Measurements from ENCODE around the gene HMSD. TPM values are rescaled to one million over a fixed set of nuclear protein-coding genes. Genes with fewer than 3 reads are reported as not detected.

Gene HMSD
- total and polyA plus RNA-seq, 2 of the 13 experiments (the other 11 are each of a cell fraction or from before 2014, with no cell fraction given): not detected

DNA sequence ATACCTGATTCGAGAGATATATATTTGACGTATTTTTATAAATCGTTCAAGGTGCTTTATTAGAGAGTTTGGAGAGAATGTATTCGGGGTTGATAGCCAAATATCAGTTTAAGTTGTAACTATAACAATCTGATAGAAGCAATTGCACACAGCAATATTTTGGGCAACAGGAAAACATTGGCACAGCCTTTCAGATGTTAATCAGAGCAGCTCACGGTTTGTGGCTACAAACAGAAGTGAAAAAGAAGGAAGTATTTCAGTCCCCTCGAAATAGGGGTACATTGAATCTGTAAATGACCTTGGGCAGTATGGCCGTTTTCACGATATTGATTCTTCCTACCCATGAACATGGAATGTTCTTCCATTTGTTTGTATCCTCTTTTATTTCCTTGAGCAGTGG is 20.8 kb upstream of the HMSD start:
- 1% methylated on average over 8 of the region's 8 CpGs for WGBS (ENCODE audit: low lambda C conversion rate)
- Histone ChIP-seq H4K20me1 (ENCODE audit: insufficient read depth, low read length) (no peaks in the 10 kb centered on the region), H3K27me3 (ENCODE audit: control insufficient read depth in 1 of 2, insufficient read depth in 2 of 2, low read length in 2 of 2) (no peaks in the 10 kb centered on the region), H2AFZ (ENCODE audit: low read length) (no peak overlapping the region), H3K4me2 (ENCODE audit: low read depth, low read length) (no peak overlapping the region), H3K4me3 (replicated peaks in 1 of 3; ENCODE audit: insufficient read depth in 1 of 3, low read depth in 2 of 3, low read length in 3 of 3) (no peak overlapping the region), H3K4me1 (ENCODE audit: insufficient read depth, low read length) (no peaks in the 10 kb centered on the region), H3K9me3 (ENCODE audit: low read length) (no peaks in the 10 kb centered on the region), H3K27ac (ENCODE audit: extremely low read length, insufficient read depth, low read length) (no peak overlapping the region), H3K36me3 (replicated peaks in 1 of 2; ENCODE audit: control insufficient read depth in 1 of 2, insufficient read depth in 2 of 2, low read length in 2 of 2) (no peaks in the 10 kb centered on the region), H3K79me2 (ENCODE audit: insufficient read depth, low read length) (no peaks in the 10 kb centered on the region), H3K9ac (ENCODE audit: insufficient read depth, low read depth, low read length) (no peak overlapping the region)
- no TSS peak for BruUV-seq (replicated peaks)
- FAIRE-seq (no peak), DNase-seq (ENCODE audit: low spot score) (no peak), ATAC-seq (no peak)
- in situ Hi-C loops (cut with HindIII; ENCODE audit: extremely low pct_ligation_motif_present, low pct_unique_long_range_greater_than_20kb) (no loop called here), intact Hi-C loops (cut with micrococcal nuclease; ENCODE audit: unreplicated experiment) (no loop called here)
- CTCF ChIA-PET (ENCODE audit: low intra/inter-chr PET ratio, low total read pairs): no interaction called here
- POLR2A ChIA-PET: no interaction called here
- TF ChIP-seq PHB2 (IDR thresholded peaks at IDR 0.05; ENCODE audit: partially characterized antibody) (no peak), ELF3 (CRISPR knock-in tag; IDR thresholded peaks at IDR 0.05) (no peak), RFXAP (CRISPR knock-in tag; IDR thresholded peaks at IDR 0.05; ENCODE audit: borderline replicate concordance) (no peak), LCORL (IDR thresholded peaks at IDR 0.05) (no peak), LCORL (CRISPR knock-in tag; IDR thresholded peaks at IDR 0.05) (no peak), XBP1 (CRISPR knock-in tag; IDR thresholded peaks at IDR 0.05) (no peak), SIX1 (CRISPR knock-in tag; IDR thresholded peaks at IDR 0.05; ENCODE audit: borderline replicate concordance) (no peak), ZSCAN9 (CRISPR knock-in tag; IDR thresholded peaks at IDR 0.05; ENCODE audit: borderline replicate concordance) (no peak), ZNF776 (CRISPR knock-in tag; IDR thresholded peaks at IDR 0.05) (no peak), ZNF20 (CRISPR knock-in tag; IDR thresholded peaks at IDR 0.05) (no peak)
- TF ChIP-seq, protein P1, sequence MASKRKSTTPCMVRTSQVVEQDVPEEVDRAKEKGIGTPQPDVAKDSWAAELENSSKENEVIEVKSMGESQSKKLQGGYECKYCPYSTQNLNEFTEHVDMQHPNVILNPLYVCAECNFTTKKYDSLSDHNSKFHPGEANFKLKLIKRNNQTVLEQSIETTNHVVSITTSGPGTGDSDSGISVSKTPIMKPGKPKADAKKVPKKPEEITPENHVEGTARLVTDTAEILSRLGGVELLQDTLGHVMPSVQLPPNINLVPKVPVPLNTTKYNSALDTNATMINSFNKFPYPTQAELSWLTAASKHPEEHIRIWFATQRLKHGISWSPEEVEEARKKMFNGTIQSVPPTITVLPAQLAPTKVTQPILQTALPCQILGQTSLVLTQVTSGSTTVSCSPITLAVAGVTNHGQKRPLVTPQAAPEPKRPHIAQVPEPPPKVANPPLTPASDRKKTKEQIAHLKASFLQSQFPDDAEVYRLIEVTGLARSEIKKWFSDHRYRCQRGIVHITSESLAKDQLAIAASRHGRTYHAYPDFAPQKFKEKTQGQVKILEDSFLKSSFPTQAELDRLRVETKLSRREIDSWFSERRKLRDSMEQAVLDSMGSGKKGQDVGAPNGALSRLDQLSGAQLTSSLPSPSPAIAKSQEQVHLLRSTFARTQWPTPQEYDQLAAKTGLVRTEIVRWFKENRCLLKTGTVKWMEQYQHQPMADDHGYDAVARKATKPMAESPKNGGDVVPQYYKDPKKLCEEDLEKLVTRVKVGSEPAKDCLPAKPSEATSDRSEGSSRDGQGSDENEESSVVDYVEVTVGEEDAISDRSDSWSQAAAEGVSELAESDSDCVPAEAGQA (IDR thresholded peaks at IDR 0.05; ENCODE audit: low read depth): no peak
- TF ChIP-seq, protein P1 (CRISPR knock-in tag; IDR thresholded peaks at IDR 0.05; ENCODE audit: borderline replicate concordance): no peak
- TF ChIP-seq, protein P2, sequence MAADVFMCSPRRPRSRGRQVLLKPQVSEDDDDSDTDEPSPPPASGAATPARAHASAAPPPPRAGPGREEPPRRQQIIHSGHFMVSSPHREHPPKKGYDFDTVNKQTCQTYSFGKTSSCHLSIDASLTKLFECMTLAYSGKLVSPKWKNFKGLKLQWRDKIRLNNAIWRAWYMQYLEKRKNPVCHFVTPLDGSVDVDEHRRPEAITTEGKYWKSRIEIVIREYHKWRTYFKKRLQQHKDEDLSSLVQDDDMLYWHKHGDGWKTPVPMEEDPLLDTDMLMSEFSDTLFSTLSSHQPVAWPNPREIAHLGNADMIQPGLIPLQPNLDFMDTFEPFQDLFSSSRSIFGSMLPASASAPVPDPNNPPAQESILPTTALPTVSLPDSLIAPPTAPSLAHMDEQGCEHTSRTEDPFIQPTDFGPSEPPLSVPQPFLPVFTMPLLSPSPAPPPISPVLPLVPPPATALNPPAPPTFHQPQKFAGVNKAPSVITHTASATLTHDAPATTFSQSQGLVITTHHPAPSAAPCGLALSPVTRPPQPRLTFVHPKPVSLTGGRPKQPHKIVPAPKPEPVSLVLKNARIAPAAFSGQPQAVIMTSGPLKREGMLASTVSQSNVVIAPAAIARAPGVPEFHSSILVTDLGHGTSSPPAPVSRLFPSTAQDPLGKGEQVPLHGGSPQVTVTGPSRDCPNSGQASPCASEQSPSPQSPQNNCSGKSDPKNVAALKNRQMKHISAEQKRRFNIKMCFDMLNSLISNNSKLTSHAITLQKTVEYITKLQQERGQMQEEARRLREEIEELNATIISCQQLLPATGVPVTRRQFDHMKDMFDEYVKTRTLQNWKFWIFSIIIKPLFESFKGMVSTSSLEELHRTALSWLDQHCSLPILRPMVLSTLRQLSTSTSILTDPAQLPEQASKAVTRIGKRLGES (CRISPR knock-in tag; IDR thresholded peaks at IDR 0.05; ENCODE audit: borderline replicate concordance): no peak
- TF ChIP-seq, protein P3, sequence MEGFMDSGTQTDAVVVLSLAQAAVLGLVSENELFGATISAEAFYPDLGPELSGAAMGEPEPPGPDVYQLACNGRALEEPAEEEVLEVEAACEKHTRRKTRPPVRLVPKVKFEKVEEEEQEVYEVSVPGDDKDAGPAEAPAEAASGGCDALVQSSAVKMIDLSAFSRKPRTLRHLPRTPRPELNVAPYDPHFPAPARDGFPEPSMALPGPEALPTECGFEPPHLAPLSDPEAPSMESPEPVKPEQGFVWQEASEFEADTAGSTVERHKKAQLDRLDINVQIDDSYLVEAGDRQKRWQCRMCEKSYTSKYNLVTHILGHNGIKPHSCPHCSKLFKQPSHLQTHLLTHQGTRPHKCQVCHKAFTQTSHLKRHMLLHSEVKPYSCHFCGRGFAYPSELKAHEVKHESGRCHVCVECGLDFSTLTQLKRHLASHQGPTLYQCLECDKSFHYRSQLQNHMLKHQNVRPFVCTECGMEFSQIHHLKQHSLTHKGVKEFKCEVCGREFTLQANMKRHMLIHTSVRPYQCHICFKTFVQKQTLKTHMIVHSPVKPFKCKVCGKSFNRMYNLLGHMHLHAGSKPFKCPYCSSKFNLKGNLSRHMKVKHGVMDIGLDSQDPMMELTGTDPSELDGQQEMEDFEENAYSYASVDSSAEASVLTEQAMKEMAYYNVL (CRISPR knock-in tag; IDR thresholded peaks at IDR 0.05; ENCODE audit: borderline replicate concordance): no peak
- TF ChIP-seq, protein P4, sequence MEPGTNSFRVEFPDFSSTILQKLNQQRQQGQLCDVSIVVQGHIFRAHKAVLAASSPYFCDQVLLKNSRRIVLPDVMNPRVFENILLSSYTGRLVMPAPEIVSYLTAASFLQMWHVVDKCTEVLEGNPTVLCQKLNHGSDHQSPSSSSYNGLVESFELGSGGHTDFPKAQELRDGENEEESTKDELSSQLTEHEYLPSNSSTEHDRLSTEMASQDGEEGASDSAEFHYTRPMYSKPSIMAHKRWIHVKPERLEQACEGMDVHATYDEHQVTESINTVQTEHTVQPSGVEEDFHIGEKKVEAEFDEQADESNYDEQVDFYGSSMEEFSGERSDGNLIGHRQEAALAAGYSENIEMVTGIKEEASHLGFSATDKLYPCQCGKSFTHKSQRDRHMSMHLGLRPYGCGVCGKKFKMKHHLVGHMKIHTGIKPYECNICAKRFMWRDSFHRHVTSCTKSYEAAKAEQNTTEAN (CRISPR knock-in tag; conservative IDR thresholded peaks at IDR 0.05): no peak
